Prostate gland (tissue), 2 donors: ENCODE measurements around the gene C1QTNF7.

Experiments used
- CTCF ChIP-seq, 4 experiments: fragments of 200-600 bp in 2 of 4; fragments of 450-650 bp in 2 of 4; sonication (generic) in 2 of 4; IDR thresholded peaks; 1 replicate in 3 of 4; 2 replicates in 1 of 4; pipeline ENCODE4 v1.5.1; 2016 to 2019; ENCODE audit warnings: antibody characterized with exemption in 4 of 4, mild to moderate bottlenecking in 2 of 4, moderate library complexity in 2 of 4
- POLR2A ChIP-seq: fragments of 450-650 bp; IDR thresholded peaks from one replicate; pipeline ENCODE4 v1.6.1; 2016; ENCODE audit warnings: antibody characterized with exemption, mild to moderate bottlenecking
- POLR2AphosphoS5 ChIP-seq: sonication (generic); formaldehyde crosslinking; IDR thresholded peaks from one replicate; pipeline ENCODE4 v1.6.1; 2017; ENCODE audit warnings: antibody characterized with exemption

GRCh38 chr4:15413010-15413622 is 14.7 kb upstream of the C1QTNF7 start:
- TF ChIP-seq CTCF (IDR thresholded peaks at IDR 0.05) (no peak), POLR2AphosphoS5 (no peak), POLR2A (no peak)
